Smooth muscle cell (in vitro differentiated cells): ENCODE results near the gene SYDE2. TPM values are rescaled to one million over a fixed set of nuclear protein-coding genes. Genes with fewer than 3 reads are reported as not detected.

ENCODE experiments used
- DNase-seq: peaks from one replicate; lab custom pipeline; 2025; ENCODE audit not compliant: unreplicated experiment; lab: John Stamatoyannopoulos, UW
- H2AFZ ChIP-seq: fragments of 200-600 bp; sonication (generic); 2 replicates; pipeline ENCODE4 v1.6.0; 2016; ENCODE audit warnings: antibody characterized with exemption, low read depth, mild to moderate bottlenecking
- H3F3A ChIP-seq: fragments of 200-600 bp; sonication (generic); 2 replicates; pipeline ENCODE4 v1.6.0; 2017; ENCODE audit warnings: antibody characterized with exemption, low read depth
- H3K27ac ChIP-seq: fragments of 200-600 bp; sonication (generic); 2 replicates; pipeline ENCODE4 v1.5.1; 2016; ENCODE audit warnings: low read depth, mild to moderate bottlenecking
- H3K27me3 ChIP-seq: fragments of 200-600 bp; sonication (generic); 2 replicates; pipeline ENCODE4 v1.6.1; 2016; ENCODE audit warnings: low read depth, mild to moderate bottlenecking
- H3K36me3 ChIP-seq: fragments of 200-600 bp; sonication (generic); 2 replicates; pipeline ENCODE4 v1.5.1; 2016; ENCODE audit warnings: low read depth
- H3K4me1 ChIP-seq: fragments of 200-600 bp; sonication (generic); 2 replicates; pipeline ENCODE4 v1.5.1; 2016; ENCODE audit warnings: low read depth
- H3K4me2 ChIP-seq: fragments of 200-600 bp; sonication (generic); 2 replicates; pipeline ENCODE4 v1.6.0; 2016; ENCODE audit warnings: mild to moderate bottlenecking
- H3K4me3 ChIP-seq: fragments of 200-600 bp; sonication (generic); 2 replicates; pipeline ENCODE4 v1.5.1; 2016; ENCODE audit warnings: mild to moderate bottlenecking
- H3K79me2 ChIP-seq: fragments of 200-600 bp; sonication (generic); 2 replicates; pipeline ENCODE4 v1.6.0; 2016; ENCODE audit warnings: low read depth, mild to moderate bottlenecking
- H3K9ac ChIP-seq: fragments of 200-600 bp; sonication (generic); 2 replicates; pipeline ENCODE4 v1.6.0; 2016; ENCODE audit warnings: low read depth
- H3K9me3 ChIP-seq: fragments of 200-600 bp; sonication (generic); replicated peaks from 2 replicates; pipeline ENCODE4 v1.5.1; 2016; ENCODE audit warnings: low read depth
- H4K20me1 ChIP-seq: fragments of 200-600 bp; sonication (generic); 2 replicates; pipeline ENCODE4 v1.6.0; 2016; ENCODE audit warnings: low read depth
- CTCF ChIP-seq: fragments of 200-600 bp; sonication (generic); IDR thresholded peaks from 2 replicates; pipeline ENCODE4 v1.5.1; 2017; ENCODE audit warnings: borderline replicate concordance, mild to moderate bottlenecking, antibody characterized with exemption; ENCODE audit not compliant: insufficient read depth, poor library complexity, severe bottlenecking
- WGBS: methylation state at CpG from one replicate; pipeline ENCODE4 v1.1.7; 2016; ENCODE audit warnings: low lambda C conversion rate; 5-methylcytosine and 5-hydroxymethylcytosine counted together
- polyA plus RNA-seq: library from polyadenylated mRNA; unstranded; fragments of >200 nt; fragmentation: Nextera tagmentation; extraction: Ambion mirVana; gene quantifications from 2 replicates; pipeline ENCODE4 v1.2.1, GENCODE V29; 2016
- total RNA-seq: library from RNA; depleted of rRNA; stranded (reverse); fragments of >200 nt; gene quantifications from 2 replicates; pipeline ENCODE4 v1.2.3, GENCODE V29; 2014

Gene SYDE2
- total and polyA plus RNA-seq, 2 experiments from 2014 or later, result 4.9 to 9.1 TPM

GRCh38 chr1:85151446-85151845 lies 49.4 kb downstream of the SYDE2 start:
- no peaks in the 10 kb centered on the region for H3K79me2 ChIP-seq
- no peaks in the 10 kb centered on the region for H3K36me3 ChIP-seq
- no peaks in the 10 kb centered on the region for H3K9me3 ChIP-seq
- 72% methylated on average over 4 of the region's 4 CpGs for whole genome bisulfite sequencing
- no peaks in the 10 kb centered on the region for H3K4me1 ChIP-seq
- no peak overlapping the region for H2AFZ ChIP-seq
- no peak overlapping the region for H3K9ac ChIP-seq
- no peaks in the 10 kb centered on the region for H4K20me1 ChIP-seq
- no peak overlapping the region for H3K27ac ChIP-seq
- no peaks in the 10 kb centered on the region for H3F3A ChIP-seq
- no peak for TF ChIP-seq CTCF
- no peak for DNase-seq
- no peaks in the 10 kb centered on the region for H3K27me3 ChIP-seq
- no peak overlapping the region for H3K4me3 ChIP-seq
- H3K4me2 ChIP-seq, result no peak overlapping the region

GRCh38 chr1:85149805-85150204 lies 51.0 kb downstream of the SYDE2 start:
- no peak for TF ChIP-seq CTCF
- Histone ChIP-seq H3K4me1 (no peaks in the 10 kb centered on the region), H4K20me1 (no peaks in the 10 kb centered on the region), H3K79me2 (no peaks in the 10 kb centered on the region), H3K36me3 (no peaks in the 10 kb centered on the region), H3K4me3 (no peak overlapping the region), H2AFZ (no peak overlapping the region), H3K27ac (no peak overlapping the region), H3F3A (no peaks in the 10 kb centered on the region), H3K4me2 (no peak overlapping the region), H3K27me3 (no peaks in the 10 kb centered on the region), H3K9me3 (no peaks in the 10 kb centered on the region), H3K9ac (no peak overlapping the region)
- 70% methylated on average over 2 of the region's 2 CpGs for WGBS
- no peak for DNase-seq

- no peak overlapping the region for H3K4me2 ChIP-seq
- no peak for DNase-seq
Observed at GRCh38 chr1:85148524-85149250, 52.1 kb downstream of the SYDE2 start.

More at GRCh38 chr1:85148524-85149250, 52.1 kb downstream of the SYDE2 start:
- Histone ChIP-seq H3K27me3 (no peaks in the 10 kb centered on the region), H3K4me1 (peaks cover 7% of the 10 kb centered on the region), H3K79me2 (no peaks in the 10 kb centered on the region), H3F3A (no peaks in the 10 kb centered on the region), H3K9ac (no peak overlapping the region), H3K4me3 (no peak overlapping the region), H3K36me3 (no peaks in the 10 kb centered on the region), H3K27ac (no peak overlapping the region), H2AFZ (no peak overlapping the region), H3K9me3 (no peaks in the 10 kb centered on the region), H4K20me1 (no peaks in the 10 kb centered on the region)
- TF ChIP-seq CTCF, result no peak
